NCI-H187 treated with DMSO at 0.1 percent for 48 hours (cell line): ENCODE data around the gene MAP3K4.
"Not testable (repeated sequence)": the region's sequence is repeated elsewhere in the genome, so short reads cannot be mapped to it uniquely, and the experiment has no call there.

Experiments
- DNase-seq: peaks from one replicate; lab custom pipeline; 2025; lab: John Stamatoyannopoulos, UW

The MAP3K4 gene

GRCh38 chr6:161117942-161118341, 126.4 kb downstream of the MAP3K4 start:
- DNase-seq = no peak

DNA sequence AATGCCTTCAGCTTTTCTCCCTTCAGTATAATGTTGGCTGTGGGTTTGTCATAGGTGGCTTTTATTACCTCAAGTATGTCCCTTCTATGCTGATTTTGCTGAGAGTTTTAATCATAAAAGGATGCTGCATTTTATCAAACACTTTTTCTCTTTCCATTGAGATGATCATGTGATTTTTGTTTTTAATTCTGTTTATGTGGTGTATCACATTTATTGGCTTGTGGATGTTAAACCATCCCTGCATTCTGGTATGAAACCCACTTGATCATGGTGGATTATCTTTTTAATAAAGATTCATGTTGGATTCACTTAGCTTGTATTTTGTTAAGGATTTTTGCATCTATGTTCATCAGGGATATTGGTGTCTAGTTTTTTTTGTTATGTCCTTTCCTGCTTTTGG, 131.8 kb downstream of the MAP3K4 start:
- DNase-seq = not testable (repeated sequence)

- DNase-seq = no peak
These were observed 134.0 kb downstream of the MAP3K4 start for GRCh38 chr6:161125591-161125990.

GRCh38 chr6:161127071-161127740, 135.6 kb downstream of the MAP3K4 start:
- no peak for DNase-seq

- DNase-seq = no peak
These were observed 136.7 kb downstream of the MAP3K4 start for GRCh38 chr6:161128230-161128629.

DNA sequence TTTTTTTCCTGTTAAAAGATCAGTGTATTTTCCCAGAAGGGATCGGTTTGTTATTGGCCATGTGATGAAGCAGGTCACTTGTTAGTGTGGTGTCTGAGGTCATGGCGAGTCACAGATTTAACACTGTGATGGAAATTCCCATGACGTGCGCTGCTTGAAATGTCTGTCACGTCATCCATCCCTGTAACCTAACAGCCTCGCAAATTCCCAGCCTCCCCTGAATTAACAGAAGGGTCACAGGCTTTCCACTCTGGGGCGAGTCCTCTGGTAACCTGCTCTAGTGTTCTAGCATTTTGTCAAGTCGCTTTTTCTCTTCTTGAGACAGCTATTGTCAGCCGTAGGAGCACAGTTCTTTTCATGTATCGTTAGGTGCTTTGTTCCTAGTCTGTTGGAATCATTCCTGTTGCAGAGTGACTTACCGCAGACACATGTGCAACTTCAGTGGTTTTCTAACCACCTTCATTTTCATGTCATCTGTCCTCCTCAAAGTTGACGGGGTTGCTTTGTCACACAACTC, 137.2 kb downstream of the MAP3K4 start:
- DNase-seq = no peak

DNA sequence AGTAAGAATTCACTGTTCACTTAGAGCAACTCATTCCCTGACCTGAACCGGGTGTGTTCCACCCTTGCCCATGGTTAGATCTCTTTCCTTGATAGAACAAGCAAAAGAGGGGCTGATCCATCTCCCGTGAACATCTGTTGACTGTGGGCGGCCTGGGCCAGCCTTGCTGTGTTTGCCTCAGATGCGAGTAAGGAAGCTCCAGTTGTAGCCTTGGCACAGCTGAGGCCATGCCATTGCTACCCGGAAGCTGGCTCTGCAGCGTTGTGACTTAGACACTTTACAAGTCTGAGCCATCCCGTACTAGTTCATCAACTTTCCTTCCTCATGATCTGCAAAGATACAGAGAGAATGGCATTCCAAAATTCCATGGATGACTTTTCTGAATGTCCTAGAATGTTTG, 139.0 kb downstream of the MAP3K4 start:
- no peak for DNase-seq

- no peak for DNase-seq
These were observed 139.6 kb downstream of the MAP3K4 start for GRCh38 chr6:161130967-161131766.

GRCh38 chr6:161132384-161132783, 140.8 kb downstream of the MAP3K4 start:
- no peak for DNase-seq

DNA sequence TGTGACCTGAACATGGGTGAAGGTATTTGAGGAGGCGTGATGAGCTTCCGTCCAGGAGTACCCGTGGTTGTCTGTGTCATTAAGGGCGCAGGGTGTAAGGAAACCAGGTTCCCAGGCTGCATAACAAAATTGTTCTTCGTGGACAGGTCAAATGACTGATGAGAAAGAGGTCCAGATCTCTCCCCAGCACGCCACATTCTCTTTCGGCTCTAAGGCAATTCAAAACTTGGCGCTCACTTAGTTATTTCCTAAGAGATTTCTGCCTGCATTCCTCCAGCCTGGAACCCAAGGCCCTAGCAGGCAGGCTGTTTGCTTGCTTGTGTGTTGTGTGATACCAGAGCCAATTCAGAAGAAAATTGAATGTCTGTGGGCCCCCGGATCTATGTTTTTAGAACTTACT, 142.4 kb downstream of the MAP3K4 start:
- no peak for DNase-seq

DNA sequence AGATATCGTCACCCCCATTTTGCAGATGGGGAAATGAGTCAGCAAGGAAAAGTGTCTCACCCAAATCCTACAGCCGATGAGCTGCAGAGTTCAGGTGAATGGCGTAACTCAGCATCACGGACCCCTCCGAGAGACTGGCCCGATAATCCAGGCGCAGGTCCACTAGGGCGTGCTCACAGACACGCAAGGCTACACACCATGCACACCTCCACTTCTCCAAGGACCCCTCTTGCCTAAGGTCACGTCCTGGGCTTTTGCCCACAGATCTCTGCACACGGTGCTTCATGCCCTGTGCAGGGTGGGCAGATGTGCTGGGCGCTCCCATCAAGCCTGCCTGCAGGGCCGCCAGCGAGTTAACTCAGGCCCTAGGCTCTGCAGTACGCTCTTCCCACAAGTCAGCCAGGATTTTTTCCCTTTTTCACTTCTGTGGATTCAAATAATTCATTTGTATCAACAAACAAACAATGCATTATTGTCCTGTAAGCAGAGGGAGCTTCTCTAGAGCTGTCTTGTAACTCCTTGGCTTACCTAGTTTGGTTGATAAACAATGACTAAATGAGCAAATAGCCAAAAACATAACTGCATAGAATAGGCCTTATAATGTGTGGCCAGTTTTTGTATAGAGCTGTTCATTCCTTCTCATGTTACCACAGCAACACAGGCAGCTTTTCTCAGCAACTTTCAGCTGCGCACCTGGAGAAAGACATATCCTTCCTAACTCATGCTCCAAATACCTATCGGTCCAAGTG, 143.2 kb downstream of the MAP3K4 start:
- DNase-seq = no peak

DNA sequence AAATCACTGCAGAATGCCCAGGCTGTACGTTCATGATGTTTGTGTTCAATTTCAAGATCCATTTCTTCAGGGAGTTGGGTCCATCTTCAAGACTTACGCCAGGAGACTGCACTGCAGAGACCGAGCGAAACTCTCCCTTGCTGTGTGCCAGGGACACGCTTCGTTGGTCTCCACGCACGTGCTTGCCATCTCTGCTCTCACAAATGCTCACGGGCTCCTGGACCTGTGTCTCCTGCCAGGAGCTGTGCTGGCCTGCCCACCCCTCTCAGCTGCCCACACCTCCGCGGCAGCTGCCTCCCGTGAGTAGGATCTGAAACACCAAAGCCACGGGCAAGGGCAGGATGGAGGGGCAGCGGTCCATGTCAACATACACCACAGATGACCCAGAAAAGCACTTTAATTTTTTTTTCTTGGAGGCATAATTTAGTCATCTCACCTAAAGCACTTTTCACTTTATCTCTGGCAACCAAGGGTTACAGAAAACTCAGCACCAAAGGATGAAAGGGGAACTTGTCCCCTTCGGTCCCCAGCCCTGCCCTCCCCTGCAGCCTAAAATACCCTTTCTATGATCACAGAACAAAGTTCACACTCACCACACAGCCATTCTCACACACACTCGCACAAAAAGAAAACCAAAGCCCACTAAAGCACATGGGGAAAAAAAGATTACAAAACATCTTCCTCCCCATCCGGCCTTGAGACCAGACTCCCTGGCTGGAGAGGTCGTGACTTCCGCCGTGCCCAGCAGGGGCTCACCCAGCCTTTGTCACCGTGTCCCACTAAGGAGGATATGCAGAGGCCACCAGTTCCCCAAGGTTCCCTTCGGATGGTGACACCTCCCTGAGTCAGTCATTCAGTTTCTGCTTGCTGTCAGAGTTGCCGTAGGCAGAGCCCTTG, 144.4 kb downstream of the MAP3K4 start:
- DNase-seq = no peak

DNA sequence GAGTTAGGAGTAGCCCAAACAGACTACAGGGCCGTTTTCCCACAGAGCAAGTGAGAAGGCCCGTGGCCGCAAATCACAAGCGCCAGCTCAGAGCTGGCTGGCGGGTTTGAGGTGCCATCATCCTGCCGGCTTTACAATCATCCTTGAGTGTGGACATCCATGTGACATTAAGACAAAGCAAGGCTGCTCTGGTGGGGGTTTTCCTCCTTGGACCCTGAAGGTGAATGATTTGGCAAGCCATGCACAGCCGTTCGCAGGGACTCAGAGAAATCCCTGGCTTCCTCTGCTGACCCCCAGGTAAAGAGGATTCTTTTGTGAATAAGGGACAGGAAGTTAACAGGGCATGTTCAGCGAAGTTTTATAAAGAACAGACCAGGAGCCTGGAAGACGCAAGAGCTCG, 145.1 kb downstream of the MAP3K4 start:
- DNase-seq = no peak

GRCh38 chr6:161137320-161137719, 145.8 kb downstream of the MAP3K4 start:
- no peak for DNase-seq

GRCh38 chr6:161137839-161138542, 146.4 kb downstream of the MAP3K4 start:
- DNase-seq = no peak

GRCh38 chr6:161138543-161139303, 147.2 kb downstream of the MAP3K4 start:
- no peak for DNase-seq

DNA sequence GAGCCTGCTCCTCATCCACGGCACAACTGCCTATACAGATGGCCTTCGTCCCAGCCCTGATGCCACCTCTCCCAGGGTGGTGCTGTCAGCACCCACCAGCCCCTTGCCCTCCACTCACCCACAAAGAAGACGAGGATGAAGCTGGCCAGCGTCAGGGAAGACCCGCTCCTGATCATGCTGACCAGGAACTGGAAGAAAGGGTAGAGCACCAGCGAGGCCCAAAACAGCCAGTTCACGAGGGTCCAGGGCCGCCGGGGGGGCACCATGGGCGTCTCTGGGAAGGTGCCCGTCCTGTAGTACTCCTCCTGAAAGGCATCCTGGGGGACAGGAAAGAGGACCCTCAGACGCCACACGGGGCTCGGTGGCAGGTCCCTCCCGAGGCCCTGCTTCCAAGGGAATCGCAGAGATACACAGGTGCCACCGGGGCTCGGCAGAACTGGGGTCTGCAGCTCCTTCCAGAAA, 147.8 kb downstream of the MAP3K4 start:
- DNase-seq = no peak

DNA sequence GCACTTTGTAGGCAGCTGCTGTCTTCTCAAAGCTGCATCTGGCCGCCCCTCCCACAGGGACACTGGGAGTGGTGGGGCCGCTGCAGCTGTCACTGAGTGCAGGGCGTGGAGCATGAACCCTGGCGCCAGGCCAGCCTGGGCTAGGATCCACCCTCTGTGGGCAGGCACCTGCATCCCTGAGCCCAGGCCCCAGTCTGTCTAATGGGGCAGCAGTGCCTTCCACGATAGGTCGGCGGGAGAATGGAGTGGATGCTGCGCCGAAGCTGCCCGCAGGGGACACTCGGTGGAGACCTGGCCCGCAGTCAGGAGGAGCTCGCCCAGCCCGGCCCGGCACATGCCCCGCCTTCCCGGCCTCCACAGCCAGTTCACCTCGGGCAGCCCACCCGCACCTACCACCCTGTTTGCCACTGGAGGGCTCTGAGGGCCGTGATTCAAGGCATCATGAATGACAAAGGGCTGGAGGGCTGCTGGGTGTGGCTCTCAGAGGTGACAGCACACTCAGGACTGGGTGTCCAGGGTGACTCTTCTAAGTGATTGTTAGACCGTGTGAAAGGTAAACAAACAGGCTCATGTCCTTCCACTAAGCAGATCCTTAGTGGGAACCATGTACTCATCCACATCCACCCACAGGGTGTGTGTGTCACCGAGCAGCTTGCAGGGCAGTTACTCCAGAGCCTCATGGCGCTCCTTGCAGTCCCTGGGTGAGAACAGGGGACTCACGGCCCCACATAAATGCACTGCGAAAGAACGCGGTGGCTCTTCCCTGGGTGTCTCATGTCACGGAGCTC, 148.4 kb downstream of the MAP3K4 start:
- DNase-seq = no peak

DNA sequence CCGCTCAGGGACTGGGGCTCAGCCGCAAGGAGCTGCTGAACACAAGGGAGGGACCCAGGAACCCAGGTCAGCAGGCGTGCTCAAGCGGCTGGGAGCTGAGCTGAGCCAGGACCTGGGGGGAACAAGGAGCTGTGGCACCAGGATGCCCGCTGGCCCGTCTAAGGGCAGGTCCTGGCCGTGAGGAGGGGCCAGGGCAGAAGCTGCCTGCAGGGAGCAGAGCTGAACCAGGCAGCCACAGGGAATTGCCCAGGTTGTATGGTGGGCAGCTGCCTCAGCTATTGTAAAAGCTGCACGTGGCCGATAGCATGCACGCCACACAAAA, 148.9 kb downstream of the MAP3K4 start:
- no peak for DNase-seq
